NT2/D1 (cell line): ENCODE measurements around the gene RASSF1.

Experiments
- DNase-seq: peaks from one replicate; pipeline ENCODE4 v3.0.0-alpha.2; 2011; ENCODE audit warnings: low read depth, low spot score
- H3K27me3 ChIP-seq: 2 replicates; pipeline ENCODE4 v1.6.0; 2011; ENCODE audit warnings: mild to moderate bottlenecking; ENCODE audit not compliant: insufficient read length, insufficient read depth
- H3K36me3 ChIP-seq: 2 replicates; pipeline ENCODE4 v1.6.1; 2011; ENCODE audit warnings: mild to moderate bottlenecking, low read length, mixed read lengths; ENCODE audit not compliant: insufficient read depth, insufficient read length
- H3K4me1 ChIP-seq: 2 replicates; pipeline ENCODE4 v1.5.1; 2011; ENCODE audit not compliant: insufficient read depth, insufficient read length
- H3K4me3 ChIP-seq: 2 replicates; pipeline ENCODE4 v1.5.1; 2011; ENCODE audit warnings: low read depth; ENCODE audit not compliant: insufficient read length
- H3K9ac ChIP-seq: 2 replicates; pipeline ENCODE4 v1.6.0; 2011; ENCODE audit warnings: low read depth; ENCODE audit not compliant: insufficient read length
- H3K9me3 ChIP-seq: 2 replicates; pipeline ENCODE4 v1.5.1; 2011; ENCODE audit warnings: mild to moderate bottlenecking, low read length; ENCODE audit not compliant: insufficient read depth
- SUZ12 ChIP-seq: IDR thresholded peaks from 2 replicates; pipeline ENCODE4 v1.6.1; 2011; ENCODE audit not compliant: insufficient read length, insufficient read depth; ENCODE audit errors: extremely low read depth
- YY1 ChIP-seq: IDR thresholded peaks from 2 replicates; pipeline ENCODE4 v1.6.1; 2011; ENCODE audit not compliant: insufficient read length, insufficient read depth
- ZNF274 ChIP-seq: IDR thresholded peaks from 2 replicates; pipeline ENCODE4 v1.6.1; 2011; ENCODE audit warnings: mild to moderate bottlenecking, low read depth, low read length

RASSF1 gene

DNA sequence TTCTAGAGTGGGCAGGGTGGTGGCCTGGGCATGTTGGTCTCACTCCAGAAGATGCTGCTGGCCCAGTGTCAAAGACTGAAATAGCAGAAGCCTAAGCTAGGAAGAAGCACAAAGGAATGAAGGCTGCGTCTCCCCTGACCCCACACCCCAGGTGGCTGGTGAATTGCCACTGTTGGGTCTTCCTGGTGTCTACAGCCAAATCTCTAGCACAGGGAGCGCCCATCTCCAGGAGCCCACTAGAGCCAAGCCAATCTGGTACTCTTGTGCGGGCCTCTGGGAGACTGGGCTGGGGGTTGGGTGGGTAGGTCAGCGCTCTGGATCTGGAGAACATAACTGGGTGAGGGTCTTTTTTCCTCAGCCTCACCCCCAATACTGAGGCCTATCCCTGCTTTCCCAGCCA, 13.5 kb downstream of the RASSF1 start:
- Histone ChIP-seq H3K4me1 (peaks cover 21% of the 10 kb centered on the region), H3K36me3 (peaks cover 70% of the 10 kb centered on the region), H3K9ac (peak overlapping the region; percentile 94), H3K27me3 (no peaks in the 10 kb centered on the region), H3K9me3 (no peaks in the 10 kb centered on the region), H3K4me3 (peak overlapping the region; percentile 95)
- no peak for TF ChIP-seq SUZ12
- no peak for TF ChIP-seq YY1
- no peak for TF ChIP-seq ZNF274
- DNase-seq: no peak

- Histone ChIP-seq H3K4me3 (no peak overlapping the region), H3K27me3 (no peaks in the 10 kb centered on the region), H3K9me3 (no peaks in the 10 kb centered on the region), H3K36me3 (peaks cover 60% of the 10 kb centered on the region), H3K9ac (peak overlapping the region; percentile 22), H3K4me1 (peaks cover 21% of the 10 kb centered on the region)
- no peak for DNase-seq
- no peak for TF ChIP-seq ZNF274
- TF ChIP-seq YY1: no peak
- TF ChIP-seq SUZ12: no peak
Observed at GRCh38 chr3:50326182-50326541, 14.5 kb downstream of the RASSF1 start.

DNA sequence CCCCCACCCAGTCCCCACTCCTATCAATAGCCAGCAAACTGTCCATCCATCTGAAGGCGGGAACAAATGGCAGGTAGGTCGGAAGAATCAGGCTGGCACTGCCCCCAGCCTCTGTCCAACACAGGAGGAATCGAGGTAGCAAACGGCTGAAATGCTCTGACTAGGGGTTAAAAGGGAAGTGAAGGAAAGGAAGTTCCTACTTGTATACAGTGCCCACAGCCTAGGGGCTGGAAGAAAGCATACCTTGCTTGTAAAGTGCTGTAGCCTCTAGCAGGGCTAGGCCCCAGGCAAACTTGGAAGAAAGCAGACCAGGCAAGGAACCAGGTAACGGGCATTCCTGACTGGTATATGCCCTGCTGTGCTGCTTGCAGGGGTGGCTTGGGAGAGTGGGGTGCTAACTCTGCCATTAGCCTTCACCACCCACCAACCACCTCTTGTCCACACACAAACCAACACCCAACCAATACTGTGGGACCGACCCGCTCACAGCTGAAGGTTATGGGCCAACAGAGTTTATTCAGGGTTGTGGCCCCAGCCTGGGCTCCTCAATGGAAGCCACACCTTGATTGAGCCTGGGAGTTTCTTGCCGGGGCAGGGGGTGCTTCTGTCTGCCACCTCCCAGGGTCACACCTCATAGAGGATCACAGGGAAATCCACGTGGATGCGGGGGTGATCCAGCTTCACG, 15.0 kb downstream of the RASSF1 start:
- Histone ChIP-seq H3K4me1 (peaks cover 21% of the 10 kb centered on the region), H3K9me3 (no peaks in the 10 kb centered on the region), H3K4me3 (no peak overlapping the region), H3K9ac (peak overlapping the region; percentile 23), H3K27me3 (no peaks in the 10 kb centered on the region), H3K36me3 (peaks cover 57% of the 10 kb centered on the region)
- DNase-seq: no peak
- TF ChIP-seq SUZ12 (no peak), ZNF274 (no peak), YY1 (no peak)

DNA sequence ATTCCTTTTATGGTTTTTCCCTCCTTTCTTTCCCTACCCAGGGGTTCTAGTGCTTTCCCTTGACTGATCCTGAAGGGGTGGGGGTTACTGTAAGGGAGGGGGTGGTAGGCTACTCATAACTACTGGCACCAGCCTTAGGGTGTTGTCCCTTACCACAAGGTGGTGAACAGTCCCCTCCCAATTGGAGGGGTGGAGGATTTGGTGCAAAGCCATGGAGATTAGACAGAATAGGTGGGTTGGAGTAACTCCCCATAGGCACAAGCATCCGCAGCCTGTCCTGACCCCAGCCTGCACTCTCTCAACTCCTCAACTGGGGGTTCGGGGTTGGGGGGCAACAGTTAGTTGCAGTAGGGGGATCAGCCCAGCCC, 15.5 kb downstream of the RASSF1 start:
- Histone ChIP-seq H3K9me3 (no peaks in the 10 kb centered on the region), H3K4me3 (no peak overlapping the region), H3K27me3 (no peaks in the 10 kb centered on the region), H3K9ac (no peak overlapping the region), H3K36me3 (peaks cover 57% of the 10 kb centered on the region), H3K4me1 (peaks cover 27% of the 10 kb centered on the region)
- no peak for DNase-seq
- no peak for TF ChIP-seq SUZ12
- TF ChIP-seq YY1: no peak
- TF ChIP-seq ZNF274: no peak

DNA sequence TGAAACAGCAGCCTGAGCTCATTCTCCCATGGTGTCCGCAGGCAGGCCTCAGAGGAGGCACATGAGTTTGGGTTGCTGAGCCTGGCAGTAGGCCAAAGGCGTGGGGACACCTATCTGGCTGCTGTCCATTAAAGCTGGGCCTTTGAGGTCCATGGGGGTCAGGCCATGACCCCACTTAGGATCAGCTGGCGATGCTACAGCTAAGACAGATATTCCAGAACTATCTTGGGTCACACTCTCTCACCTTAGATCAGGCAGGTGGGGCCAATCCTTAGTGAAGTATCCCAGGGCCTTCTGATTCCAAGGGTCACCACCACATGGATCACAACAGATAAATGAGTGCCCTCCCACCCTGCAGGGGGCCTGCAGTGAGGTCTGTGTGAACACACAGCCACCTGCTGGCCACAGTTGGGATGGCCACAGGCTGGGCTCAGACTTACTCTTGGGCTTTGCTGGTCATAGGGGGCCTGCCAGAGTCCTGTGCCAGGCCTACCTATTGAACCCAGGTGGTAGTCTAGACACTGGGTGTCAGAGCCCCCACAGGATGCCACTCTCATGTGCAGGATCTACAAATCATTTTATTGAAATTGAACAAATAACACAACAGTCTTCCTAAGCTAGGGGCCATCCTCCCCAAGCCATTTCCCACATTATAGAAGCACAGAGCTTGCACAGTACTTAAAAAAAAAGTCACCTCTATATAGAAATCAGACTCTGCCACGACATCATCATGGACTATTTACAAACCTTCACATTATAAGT, 16.1 kb downstream of the RASSF1 start:
- Histone ChIP-seq H3K4me3 (no peak overlapping the region), H3K9ac (no peak overlapping the region), H3K9me3 (no peaks in the 10 kb centered on the region), H3K36me3 (peaks cover 57% of the 10 kb centered on the region), H3K4me1 (peaks cover 32% of the 10 kb centered on the region), H3K27me3 (no peaks in the 10 kb centered on the region)
- no peak for TF ChIP-seq YY1
- no peak for TF ChIP-seq SUZ12
- TF ChIP-seq ZNF274: no peak
- DNase-seq: peak; percentile 75

DNA sequence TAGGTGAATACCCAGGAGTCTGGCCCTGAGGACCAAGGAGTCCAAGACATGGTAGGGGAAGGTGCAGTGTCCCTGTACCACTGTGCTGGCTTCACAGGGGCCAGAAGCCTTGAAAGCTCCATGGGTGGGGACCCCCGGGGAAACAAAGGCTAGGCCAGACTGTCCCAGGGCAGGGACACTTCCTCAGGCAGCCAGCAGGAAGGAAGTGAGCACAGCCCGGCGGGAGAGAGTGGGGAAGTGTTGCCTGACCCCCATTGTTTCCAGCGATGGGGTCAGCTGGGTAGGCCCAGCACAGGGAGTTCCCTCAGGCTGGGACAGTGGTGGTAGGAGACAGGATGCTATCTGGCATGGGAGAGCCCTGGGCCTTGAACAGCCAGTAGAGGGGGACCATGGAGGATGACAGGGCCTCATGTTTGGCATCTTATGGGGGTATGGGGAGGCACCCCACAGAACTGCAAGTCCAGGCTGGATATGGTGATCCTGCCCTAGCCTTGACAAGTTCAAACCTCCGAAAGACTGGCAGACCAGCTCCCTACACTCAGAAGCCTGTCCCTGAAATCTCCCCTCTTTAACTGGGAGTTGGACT, 16.9 kb downstream of the RASSF1 start:
- peaks cover 38% of the 10 kb centered on the region for H3K4me1 ChIP-seq
- no peaks in the 10 kb centered on the region for H3K9me3 ChIP-seq
- H3K9ac ChIP-seq: no peak overlapping the region
- TF ChIP-seq YY1: no peak
- TF ChIP-seq SUZ12: no peak
- TF ChIP-seq ZNF274: no peak
- no peak for DNase-seq
- H3K27me3 ChIP-seq: no peaks in the 10 kb centered on the region
- H3K4me3 ChIP-seq: no peak overlapping the region
- H3K36me3 ChIP-seq: peaks cover 59% of the 10 kb centered on the region

DNA sequence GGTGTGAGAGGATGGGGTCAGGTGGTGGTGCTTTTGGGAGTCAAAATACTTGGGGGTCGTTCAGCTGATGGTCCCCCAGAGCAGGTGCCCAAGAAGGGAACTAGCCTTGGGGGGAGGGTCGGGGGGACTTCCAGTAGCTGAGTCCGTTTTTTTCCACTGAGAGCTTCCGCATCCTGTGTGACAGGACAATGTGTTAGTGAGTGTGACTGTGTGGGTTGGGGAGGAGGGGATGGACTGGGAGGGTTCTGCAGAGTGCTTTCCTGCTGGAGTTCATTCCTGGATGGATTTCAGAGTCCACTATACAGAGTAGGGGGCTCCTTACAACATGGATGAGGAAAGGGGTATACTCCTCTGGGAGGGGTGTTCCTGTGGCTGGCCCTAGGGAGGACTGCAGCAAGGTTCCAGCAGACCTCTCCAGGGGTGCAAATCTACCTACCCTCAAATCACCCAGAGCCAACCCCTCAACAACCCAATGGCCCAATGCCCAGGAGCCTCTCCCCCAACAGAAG, 17.5 kb downstream of the RASSF1 start:
- no peak for DNase-seq
- Histone ChIP-seq H3K9ac (peak overlapping the region; percentile 99), H3K36me3 (peaks cover 65% of the 10 kb centered on the region), H3K27me3 (no peaks in the 10 kb centered on the region), H3K4me1 (peaks cover 44% of the 10 kb centered on the region), H3K4me3 (peak overlapping the region; percentile 74), H3K9me3 (no peaks in the 10 kb centered on the region)
- TF ChIP-seq YY1 (no peak), SUZ12 (no peak), ZNF274 (no peak)
